OCI-LY7 (cell line): ENCODE results near the gene MYO18A.

Source experiments
- CTCF ChIP-seq: fragments of 200-600 bp; sonication (generic); conservative IDR thresholded peaks from 2 replicates; pipeline ENCODE4 v1.5.1; 2014; ENCODE audit warnings: mild to moderate bottlenecking, antibody characterized with exemption, low read length, moderate library complexity, mixed read lengths
- EZH2phosphoT487 ChIP-seq: fragments of 200-600 bp; sonication (generic); IDR thresholded peaks from 2 replicates; pipeline ENCODE4 v1.6.1; 2018; ENCODE audit warnings: low read depth, borderline replicate concordance, mild to moderate bottlenecking, mixed run types, antibody characterized with exemption, low read length, moderate library complexity, mixed read lengths

GRCh38 chr17:29071303-29071702, 108.9 kb downstream of the MYO18A start:
- TF ChIP-seq CTCF (no peak), EZH2phosphoT487 (no peak)
